Tibial nerve (tissue), 4 donors: ENCODE measurements around the gene JPH2.

Experiments
- CTCF ChIP-seq, 5 experiments: fragments of 200-600 bp in 3 of 5; fragments of 450-650 bp in 2 of 5; sonication (generic) in 3 of 5; IDR thresholded peaks; one replicate each; pipeline ENCODE4 v1.5.1; 2016 to 2019; ENCODE audit warnings: antibody characterized with exemption in 5 of 5, mild to moderate bottlenecking in 3 of 5, moderate library complexity in 2 of 5
- EP300 ChIP-seq, 2 donors: sonication (generic); formaldehyde crosslinking; IDR thresholded peaks; one replicate each; pipeline ENCODE4 v1.6.1; 2017; ENCODE audit warnings: antibody characterized with exemption in 2 of 2, mild to moderate bottlenecking in 1 of 2
- POLR2A ChIP-seq, 2 donors: fragments of 450-650 bp; IDR thresholded peaks; one replicate each; pipeline ENCODE4 v1.6.1; 2017; ENCODE audit warnings: antibody characterized with exemption in 2 of 2, mild to moderate bottlenecking in 2 of 2, moderate library complexity in 2 of 2

DNA sequence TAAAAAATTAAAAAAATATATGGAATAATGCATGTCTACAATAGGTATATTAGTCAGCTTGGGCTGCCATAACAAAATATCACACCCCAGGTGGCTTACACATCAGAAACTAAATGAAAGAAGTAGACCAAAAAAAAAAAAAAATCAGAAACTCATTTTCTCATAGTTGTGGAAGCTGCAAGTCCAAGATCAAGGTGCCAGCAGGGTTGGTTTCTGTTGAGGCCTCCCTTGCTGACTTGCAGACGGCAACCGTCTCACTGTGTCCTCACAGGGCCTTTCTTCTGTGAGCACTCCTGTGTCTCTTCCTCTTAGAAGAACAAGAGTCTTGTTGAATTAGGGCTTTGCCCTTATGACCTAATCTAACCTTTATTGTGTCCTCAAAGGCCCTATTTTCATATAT lies 48.7 kb upstream of the JPH2 start:
- no peak for TF ChIP-seq CTCF (IDR thresholded peaks at IDR 0.05)
- no peak for TF ChIP-seq POLR2A (IDR thresholded peaks at IDR 0.05)
- TF ChIP-seq EP300 (IDR thresholded peaks at IDR 0.05) = no peak
